PC-3 (cell line): ENCODE data around the gene TPPP. TPM values are rescaled to one million over a fixed set of nuclear protein-coding genes. Genes with fewer than 3 reads are reported as not detected.

Source experiments
- ATAC-seq: fragments of 200-7000 bp; cut with Tn5 transposase; 2 replicates; pipeline ENCODE4 v1.9.1; 2020; ENCODE audit warnings: mild to moderate bottlenecking, moderate library complexity
- BruUV-seq: library from RNA; stranded (reverse); fragments of 400-500 nt; replicated peaks from 2 replicates; lab custom pipeline; 2021; lab: Mats Ljungman, UMichigan
- CTCF ChIA-PET: fragments of 300-600 bp; sonication (Branson Sonifier 250); formaldehyde crosslinking; loops from one replicate; lab custom pipeline; 2022; ENCODE audit warnings: antibody characterized with exemption; lab: Charles Lee
- POLR2A ChIA-PET: fragments of 300-600 bp; sonication (Branson Sonifier 250); formaldehyde crosslinking; loops from one replicate; lab custom pipeline; 2022; ENCODE audit warnings: antibody characterized with exemption; ENCODE audit not compliant: unreplicated experiment; lab: Charles Lee
- DNase-seq: peaks from one replicate; pipeline ENCODE4 v3.0.0-alpha.2; 2015
- H2AFZ ChIP-seq: fragments of 300-600 bp; sonication (generic); 2 replicates; pipeline ENCODE4 v1.6.0; 2016; ENCODE audit warnings: antibody characterized with exemption, low read length
- H3F3A ChIP-seq: fragments of 300-600 bp; sonication (generic); one replicate; pipeline ENCODE4 v1.6.0; 2017; ENCODE audit warnings: antibody characterized with exemption, low read length, control low read depth, mild to moderate bottlenecking; ENCODE audit not compliant: unreplicated experiment
- H3K27ac ChIP-seq: fragments of 300-600 bp; sonication (generic); 2 replicates; pipeline ENCODE4 v1.5.1; 2016; ENCODE audit warnings: mild to moderate bottlenecking, low read length
- H3K27me3 ChIP-seq: fragments of 300-600 bp; sonication (generic); 2 replicates; pipeline ENCODE4 v1.6.1; 2016; ENCODE audit warnings: low read length, mixed read lengths
- H3K36me3 ChIP-seq: fragments of 300-600 bp; sonication (generic); 2 replicates; pipeline ENCODE4 v1.6.1; 2016; ENCODE audit warnings: low read depth, mixed run types, low read length, mixed read lengths
- H3K4me1 ChIP-seq: fragments of 300-600 bp; sonication (generic); 2 replicates; pipeline ENCODE4 v1.5.1; 2016; ENCODE audit warnings: low read length; ENCODE audit not compliant: insufficient read depth
- H3K4me2 ChIP-seq: fragments of 300-600 bp; sonication (generic); 2 replicates; pipeline ENCODE4 v1.6.0; 2016; ENCODE audit warnings: low read length
- H3K4me3 ChIP-seq: fragments of 300-600 bp; sonication (generic); 2 replicates; pipeline ENCODE4 v1.5.1; 2016; ENCODE audit warnings: mild to moderate bottlenecking, low read length, mixed read lengths
- H3K79me2 ChIP-seq: fragments of 300-600 bp; sonication (generic); 2 replicates; pipeline ENCODE4 v1.6.1; 2017; ENCODE audit warnings: low read length, mixed read lengths
- H3K9ac ChIP-seq: fragments of 300-600 bp; sonication (generic); 2 replicates; pipeline ENCODE4 v1.6.0; 2016; ENCODE audit warnings: mild to moderate bottlenecking, low read length
- H3K9me2 ChIP-seq: fragments of 300-600 bp; sonication (generic); replicated peaks from 2 replicates; pipeline ENCODE4 v1.6.1; 2016; ENCODE audit warnings: mixed run types, low read length, mixed read lengths
- H3K9me3 ChIP-seq: fragments of 300-600 bp; sonication (generic); 2 replicates; pipeline ENCODE4 v1.6.1; 2016; ENCODE audit warnings: low read length, mixed read lengths
- H4K20me1 ChIP-seq: fragments of 300-600 bp; sonication (generic); 2 replicates; pipeline ENCODE4 v1.6.1; 2016; ENCODE audit warnings: low read length, mixed read lengths
- CTCF ChIP-seq: fragments of 300-600 bp; sonication (generic); conservative IDR thresholded peaks from 2 replicates; pipeline ENCODE4 v1.5.1; 2017; ENCODE audit warnings: antibody characterized with exemption, low read depth, mild to moderate bottlenecking, low read length
- EZH2 ChIP-seq: fragments of 300-600 bp; sonication (generic); IDR thresholded peaks from one replicate; pipeline ENCODE4 v1.6.1; 2017; ENCODE audit warnings: antibody characterized with exemption, mild to moderate bottlenecking, low read length; ENCODE audit not compliant: unreplicated experiment
- EZH2phosphoT487 ChIP-seq: fragments of 300-600 bp; sonication (generic); IDR thresholded peaks from 2 replicates; pipeline ENCODE4 v1.6.1; 2018; ENCODE audit warnings: mild to moderate bottlenecking, antibody characterized with exemption, low read length, borderline replicate concordance
- intact Hi-C: fragments of 100-400 bp; cut with micrococcal nuclease; formaldehyde crosslinking; loops from 2 replicates; pipeline ENCODE4 v1.9.0; 2023
- total RNA-seq: library from RNA; depleted of rRNA; stranded (reverse); fragments of >200 nt; gene quantifications from 2 replicates; pipeline ENCODE4 v1.2.3, GENCODE V29; 2014

The TPPP gene
- total RNA-seq, 1 experiment from 2014 or later, result 1.9 TPM

- Histone ChIP-seq H3K9me3 (no peaks in the 10 kb centered on the region), H3K79me2 (no peaks in the 10 kb centered on the region), H3K9ac (no peak overlapping the region), H3K4me1 (no peaks in the 10 kb centered on the region), H3K9me2 (no peaks in the 10 kb centered on the region), H3K4me2 (no peak overlapping the region), H3K36me3 (peaks cover 33% of the 10 kb centered on the region), H4K20me1 (no peaks in the 10 kb centered on the region), H2AFZ (no peak overlapping the region), H3F3A (no peaks in the 10 kb centered on the region), H3K27ac (no peak overlapping the region), H3K27me3 (no peaks in the 10 kb centered on the region), H3K4me3 (no peak overlapping the region)
- no peak for TF ChIP-seq CTCF
- no peak for TF ChIP-seq EZH2
- no peak for TF ChIP-seq EZH2phosphoT487
- intact Hi-C loops, result no loop called here
- BruUV-seq, result no TSS peak
- ChIA-PET CTCF (no interaction called here), POLR2A (no interaction called here)
- DNase-seq (no peak), ATAC-seq (no peak)
These were observed 28.7 kb downstream of the TPPP start for GRCh38 chr5:664343-664993.

- H2AFZ ChIP-seq, result no peak overlapping the region
- H3K4me3 ChIP-seq, result no peak overlapping the region
- ATAC-seq (no peak), DNase-seq (no peak)
- intact Hi-C loops, result no loop called here
- no peak overlapping the region for H3K27ac ChIP-seq
- BruUV-seq, result no TSS peak
- no peaks in the 10 kb centered on the region for H3K27me3 ChIP-seq
- no peaks in the 10 kb centered on the region for H3K79me2 ChIP-seq
- H3F3A ChIP-seq, result no peaks in the 10 kb centered on the region
- H3K9ac ChIP-seq, result no peak overlapping the region
- H3K4me2 ChIP-seq, result no peak overlapping the region
- H3K36me3 ChIP-seq, result peaks cover 39% of the 10 kb centered on the region
- H3K4me1 ChIP-seq, result no peaks in the 10 kb centered on the region
- no peaks in the 10 kb centered on the region for H3K9me3 ChIP-seq
- no peaks in the 10 kb centered on the region for H3K9me2 ChIP-seq
- CTCF ChIA-PET, result no interaction called here
- 0 out of 2 replicates have a peak, but pooled peaks have one; percentile 14 for TF ChIP-seq CTCF
- TF ChIP-seq EZH2, result no peak
- TF ChIP-seq EZH2phosphoT487, result no peak
- POLR2A ChIA-PET, result no interaction called here
- no peaks in the 10 kb centered on the region for H4K20me1 ChIP-seq
These were observed 29.5 kb downstream of the TPPP start for GRCh38 chr5:663436-664342.
